ENCODE results near the gene KIF6.
"Not testable (repeated sequence)": the region's sequence is repeated elsewhere in the genome, so short reads cannot be mapped to it uniquely, and the experiment has no call there.

Gene KIF6, protein sequence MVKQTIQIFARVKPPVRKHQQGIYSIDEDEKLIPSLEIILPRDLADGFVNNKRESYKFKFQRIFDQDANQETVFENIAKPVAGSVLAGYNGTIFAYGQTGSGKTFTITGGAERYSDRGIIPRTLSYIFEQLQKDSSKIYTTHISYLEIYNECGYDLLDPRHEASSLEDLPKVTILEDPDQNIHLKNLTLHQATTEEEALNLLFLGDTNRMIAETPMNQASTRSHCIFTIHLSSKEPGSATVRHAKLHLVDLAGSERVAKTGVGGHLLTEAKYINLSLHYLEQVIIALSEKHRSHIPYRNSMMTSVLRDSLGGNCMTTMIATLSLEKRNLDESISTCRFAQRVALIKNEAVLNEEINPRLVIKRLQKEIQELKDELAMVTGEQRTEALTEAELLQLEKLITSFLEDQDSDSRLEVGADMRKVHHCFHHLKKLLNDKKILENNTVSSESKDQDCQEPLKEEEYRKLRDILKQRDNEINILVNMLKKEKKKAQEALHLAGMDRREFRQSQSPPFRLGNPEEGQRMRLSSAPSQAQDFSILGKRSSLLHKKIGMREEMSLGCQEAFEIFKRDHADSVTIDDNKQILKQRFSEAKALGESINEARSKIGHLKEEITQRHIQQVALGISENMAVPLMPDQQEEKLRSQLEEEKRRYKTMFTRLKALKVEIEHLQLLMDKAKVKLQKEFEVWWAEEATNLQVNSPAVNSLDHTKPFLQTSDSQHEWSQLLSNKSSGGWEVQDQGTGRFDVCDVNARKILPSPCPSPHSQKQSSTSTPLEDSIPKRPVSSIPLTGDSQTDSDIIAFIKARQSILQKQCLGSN

DNA sequence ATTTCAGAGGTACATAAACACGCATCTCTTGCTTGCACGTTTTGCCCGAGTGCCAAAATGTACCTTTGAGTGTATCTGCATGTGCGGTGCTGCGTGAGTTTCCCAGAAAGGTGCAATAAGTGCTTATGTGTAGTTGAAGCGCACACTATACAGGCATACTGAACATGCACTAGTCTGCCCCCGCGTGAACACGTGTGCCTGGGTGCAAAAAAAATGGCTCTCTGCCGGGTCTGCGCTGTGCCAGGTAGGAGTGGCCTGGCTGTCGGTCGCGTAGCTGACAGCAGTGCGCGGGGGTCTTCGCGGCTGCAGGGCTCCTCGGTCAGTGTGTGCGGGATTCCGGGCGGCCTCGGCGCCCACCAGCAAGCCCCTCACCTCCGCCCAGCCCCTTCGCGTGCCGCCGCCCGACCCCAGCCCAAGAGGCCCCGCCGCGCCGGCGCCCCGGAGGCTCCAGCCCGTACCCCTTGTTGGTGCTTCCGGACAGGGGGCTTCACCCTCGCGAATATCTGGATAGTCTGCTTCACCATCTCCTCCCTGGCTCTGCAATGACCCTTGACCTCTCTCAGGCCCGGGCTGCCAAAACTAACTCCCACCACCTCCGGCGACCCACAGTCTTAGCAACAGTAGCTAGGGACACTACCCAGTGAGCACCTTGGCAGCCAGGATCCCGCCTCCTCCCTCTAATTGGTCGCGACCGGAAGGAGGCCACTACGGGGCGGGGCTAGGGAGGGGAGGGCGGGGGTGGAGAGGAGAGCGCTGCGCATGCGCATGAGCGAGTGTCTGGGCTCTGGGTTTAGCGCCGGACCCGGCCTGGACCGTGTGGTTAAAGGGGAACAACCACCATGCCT is at the start of gene KIF6:
Gene KIF6 (minus strand): TSS at position 622 of the 845 bp plus-strand sequence. CDS start 98 bp downstream, at position 524.
- DNase-seq: no peak

DNA sequence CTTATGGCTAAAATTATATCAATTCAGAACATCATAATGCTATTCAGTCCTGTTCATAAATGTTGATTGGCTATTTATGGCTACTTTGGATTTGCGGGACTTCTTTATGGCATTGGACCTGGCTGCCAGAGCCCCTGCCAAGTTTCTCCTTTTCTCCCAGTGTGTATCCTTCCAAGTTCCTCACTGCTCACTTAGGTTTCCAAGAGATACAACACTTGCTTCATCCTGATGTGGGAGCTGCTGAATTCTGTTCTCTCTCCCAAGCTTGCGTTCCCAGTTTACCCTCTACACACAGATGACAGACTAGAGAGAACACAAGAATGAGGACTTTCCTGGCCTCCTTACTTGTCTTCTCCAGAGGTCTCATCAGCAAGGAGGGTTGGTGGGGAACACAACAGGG is 48.6 kb upstream of the KIF6 start:
- no peak for DNase-seq

DNA sequence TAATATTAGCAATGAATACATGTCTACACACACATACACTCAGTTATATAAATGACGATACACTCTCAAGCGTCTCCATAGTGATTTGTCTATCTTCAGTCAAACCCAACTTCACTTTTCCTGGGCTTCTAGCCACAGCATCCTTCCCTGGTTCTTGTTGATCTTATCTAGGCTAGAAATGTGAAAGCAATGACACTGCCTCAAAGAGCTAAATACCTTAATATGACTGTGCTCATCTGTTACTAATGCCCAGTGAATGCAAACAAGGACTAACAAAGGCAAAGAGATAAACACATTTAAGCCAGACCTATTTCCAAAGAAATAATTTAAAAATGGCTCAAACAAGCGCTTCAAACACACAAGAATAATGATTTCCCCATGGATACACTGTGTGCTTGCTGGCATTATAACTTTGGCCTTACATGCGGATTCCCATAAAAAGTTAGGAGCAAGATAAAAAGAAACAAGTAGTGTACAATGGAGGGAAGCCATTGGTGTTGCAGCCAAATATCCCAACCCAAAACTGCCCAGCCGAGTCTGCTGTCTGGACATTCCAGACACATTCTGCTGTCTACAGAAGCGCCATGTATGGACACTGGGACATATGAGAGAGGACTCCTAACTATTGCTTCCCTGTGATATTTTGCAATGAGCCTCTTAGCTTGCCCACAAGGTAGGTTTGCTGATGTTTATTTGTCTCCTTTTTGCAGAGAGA is 47.5 kb upstream of the KIF6 start:
- no peak for DNase-seq

DNA sequence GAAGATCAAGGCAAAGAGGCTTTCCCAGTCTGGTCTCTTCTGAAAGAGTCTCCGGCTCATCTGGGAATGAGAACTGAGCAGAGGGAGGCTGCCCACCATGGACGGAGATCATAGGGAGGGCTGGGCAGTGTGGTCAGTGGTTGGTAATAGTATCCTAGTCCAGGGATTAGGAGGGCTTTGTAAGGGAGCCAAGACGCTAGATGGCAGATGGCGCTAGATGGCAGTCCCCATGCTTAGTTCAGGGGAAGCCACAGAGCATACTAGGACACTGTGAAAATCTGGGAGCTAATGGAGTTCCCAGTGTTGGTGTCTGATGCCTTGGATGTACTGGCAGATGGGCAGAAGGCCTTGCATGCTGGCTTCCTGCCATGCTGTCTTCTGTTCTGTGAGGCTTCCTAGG is 45.2 kb upstream of the KIF6 start:
- no peak for DNase-seq

DNA sequence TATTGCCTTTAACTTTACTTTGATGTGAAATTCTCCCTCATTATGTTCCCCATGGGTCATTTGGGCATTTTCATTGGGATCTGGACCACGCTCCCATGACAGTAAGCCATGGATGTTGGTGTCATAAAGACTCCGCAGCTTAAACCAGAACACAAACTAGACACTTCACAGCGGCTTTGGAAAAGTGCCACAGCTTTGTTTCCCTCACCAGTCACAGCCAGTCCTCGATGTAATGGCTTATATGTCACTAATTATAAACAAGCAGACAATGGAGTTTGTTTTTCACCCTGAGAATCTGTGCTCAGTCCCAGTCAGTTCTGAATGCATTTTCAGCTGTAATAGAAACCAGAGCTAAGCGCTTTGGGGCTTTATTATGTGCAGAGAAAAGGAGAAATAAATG is 43.8 kb upstream of the KIF6 start:
- no peak for DNase-seq

DNA sequence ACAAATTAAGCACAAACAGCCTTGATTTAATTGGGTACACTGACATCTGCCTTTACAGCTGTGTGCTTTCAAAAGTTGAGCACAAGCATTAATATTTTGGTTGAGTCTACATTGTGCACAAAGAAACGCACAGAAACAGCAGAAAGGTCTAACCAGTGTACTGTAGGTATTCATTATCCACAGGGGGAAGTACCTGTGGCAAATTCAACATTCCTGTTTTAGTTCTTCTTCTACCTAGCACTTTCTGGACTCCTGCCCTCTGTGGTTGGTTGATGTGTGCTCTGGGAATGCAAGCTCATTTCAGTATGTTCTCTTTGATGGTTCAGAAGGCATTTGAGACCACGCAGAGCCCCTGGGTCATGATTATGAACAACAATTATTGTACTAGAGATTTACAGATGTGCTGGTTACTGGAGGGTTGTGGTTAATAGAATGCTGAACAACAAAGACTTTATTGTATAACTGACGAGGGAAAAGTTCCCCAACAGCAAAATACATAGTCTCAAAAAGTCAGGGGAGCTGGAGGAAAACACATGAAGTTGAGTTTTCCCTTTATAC is 40.4 kb upstream of the KIF6 start:
- no peak for DNase-seq

DNA sequence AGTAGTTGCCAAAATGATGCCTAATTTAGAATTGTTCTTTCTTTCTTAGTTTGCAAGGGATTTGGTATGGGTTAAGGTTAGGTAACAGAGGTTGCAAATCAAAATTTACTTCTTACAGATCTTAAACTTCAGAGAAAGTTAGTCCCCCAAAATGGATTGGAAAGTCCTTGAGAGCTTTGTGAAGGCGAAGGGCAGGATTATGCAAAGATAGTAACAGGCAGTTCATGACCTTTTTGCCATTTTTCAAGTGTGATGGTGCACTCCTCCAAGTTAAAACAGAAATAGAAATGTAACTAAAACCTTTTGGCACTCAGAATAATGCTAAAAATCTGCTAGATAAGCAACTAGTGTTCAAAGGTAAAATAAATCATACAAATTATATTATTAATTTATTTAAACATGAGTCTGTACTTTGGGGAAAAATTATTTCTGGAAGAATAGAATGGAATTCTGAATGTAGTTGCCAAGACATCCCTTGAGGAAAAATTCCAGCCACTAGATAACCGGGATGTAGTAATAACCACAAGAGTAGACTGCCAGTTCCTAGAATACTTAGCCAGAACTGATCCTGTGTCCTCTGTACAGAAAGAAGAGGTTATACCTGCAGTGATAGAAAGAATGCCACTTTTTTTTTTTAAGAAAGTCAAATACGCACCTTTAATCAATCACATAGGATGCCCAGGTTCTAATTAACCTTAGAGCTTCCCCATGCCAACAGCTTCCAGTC is 35.2 kb upstream of the KIF6 start:
- no peak for DNase-seq

DNA sequence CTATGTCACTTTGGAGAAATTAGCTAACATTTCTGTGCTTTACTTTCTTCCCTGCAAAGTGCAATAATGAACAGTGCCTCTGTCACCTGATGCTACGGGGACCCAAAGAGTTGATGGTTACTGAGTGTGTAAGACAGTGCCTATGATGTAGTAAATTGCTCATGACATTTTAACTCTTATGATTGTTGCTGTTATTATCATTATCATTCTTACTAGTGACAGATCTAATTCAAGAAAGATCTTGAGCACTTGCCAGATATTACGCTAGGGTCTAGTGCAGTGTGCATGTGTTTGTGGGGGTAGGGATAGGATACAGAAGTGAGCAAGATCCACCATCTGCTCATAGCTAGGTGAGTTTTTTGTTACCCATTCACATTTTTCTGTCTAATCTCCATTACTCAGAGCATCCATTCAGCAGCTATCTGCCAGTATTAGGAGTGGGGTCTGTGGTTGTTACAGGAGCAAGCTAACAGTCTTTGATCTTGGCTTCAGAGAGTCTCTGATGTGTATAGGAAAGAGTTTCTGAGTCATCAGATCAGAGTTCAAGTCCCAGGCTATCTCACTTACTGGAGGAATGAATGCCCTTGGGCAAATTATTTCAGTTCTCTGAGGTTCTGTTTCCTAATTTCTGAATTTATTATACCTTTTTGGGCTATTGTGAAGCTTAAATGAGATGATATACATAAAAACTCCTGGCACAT is 33.8 kb upstream of the KIF6 start:
- no peak for DNase-seq

DNA sequence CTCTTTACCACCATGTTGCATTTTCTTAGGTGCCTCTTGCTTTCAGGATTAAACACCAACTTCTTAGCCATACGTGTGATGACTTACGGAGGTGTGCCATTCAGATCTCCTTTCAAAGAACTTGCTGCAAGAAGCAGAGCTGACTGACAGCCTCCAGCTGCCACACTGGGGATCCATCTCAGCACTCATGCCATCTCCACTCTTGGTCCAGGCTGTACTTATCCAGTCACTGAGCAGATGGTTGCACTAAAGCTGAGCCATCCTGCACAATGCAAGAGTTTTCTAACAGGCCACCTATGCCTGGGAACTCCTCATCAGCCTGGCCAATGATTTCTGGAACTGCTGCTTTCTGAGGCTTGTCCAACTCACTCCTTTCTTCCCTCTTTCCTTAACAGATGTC is 31.4 kb upstream of the KIF6 start:
- no peak for DNase-seq

DNA sequence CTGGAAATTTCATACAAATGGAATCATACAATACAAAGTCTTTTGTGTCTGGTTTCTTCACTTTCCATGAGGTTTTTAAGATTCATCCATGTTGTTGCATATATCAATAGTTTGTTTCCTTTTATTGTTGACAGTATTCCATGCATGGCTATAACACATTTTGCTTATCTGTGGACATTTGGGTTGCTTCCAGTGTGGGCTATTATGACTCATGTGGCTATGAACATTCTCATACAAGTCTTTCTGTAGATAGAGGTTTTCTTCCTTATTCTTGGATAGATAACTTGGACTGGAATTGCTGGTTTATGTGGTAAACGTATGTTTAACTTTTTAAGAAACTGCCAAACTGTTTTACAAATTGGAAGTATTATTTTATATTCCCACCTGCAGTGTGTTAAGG is 30.0 kb upstream of the KIF6 start:
- DNase-seq: no peak

DNA sequence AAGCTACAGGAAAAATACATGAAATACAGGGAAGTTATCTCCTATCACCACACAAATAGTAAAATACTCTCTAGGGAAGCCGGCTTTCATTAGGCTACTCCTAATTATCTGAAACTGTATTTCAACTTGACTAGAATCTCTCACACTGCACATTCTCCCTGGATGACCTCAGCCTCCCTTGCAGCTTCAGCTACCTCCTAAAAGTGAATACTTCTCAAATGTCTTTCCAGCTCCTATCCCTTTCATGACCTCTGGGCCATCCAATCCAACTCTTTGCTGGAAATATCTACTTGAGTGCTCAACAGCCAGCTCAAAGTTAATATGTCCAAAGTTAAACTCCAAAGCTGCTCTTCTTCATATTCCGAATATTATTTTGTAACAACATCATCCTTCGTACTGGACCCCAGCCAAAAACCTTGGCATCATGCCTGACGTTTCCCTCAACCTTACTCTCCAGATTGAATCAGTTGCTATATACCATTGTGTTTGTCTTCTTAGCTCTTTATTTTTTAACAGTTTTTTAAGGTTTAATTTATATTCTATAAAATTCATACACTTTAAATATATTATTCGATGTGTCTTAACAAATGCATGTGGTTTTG is 29.4 kb upstream of the KIF6 start:
- no peak for DNase-seq

DNA sequence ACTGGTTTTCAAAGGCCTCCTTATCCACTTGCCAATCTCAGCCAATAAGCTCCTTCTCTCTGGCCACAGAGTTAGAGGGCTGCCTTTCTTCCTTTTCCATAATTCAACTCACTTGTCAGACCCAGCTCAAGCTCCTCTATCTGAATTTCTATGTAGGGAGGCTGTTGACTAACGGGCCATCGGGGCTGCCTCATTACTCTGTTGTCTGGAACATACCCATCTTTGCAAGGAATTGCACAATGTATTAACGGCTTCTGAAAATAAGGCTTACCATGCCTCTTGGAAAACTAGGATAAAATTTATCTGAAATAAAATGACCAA is 28.5 kb upstream of the KIF6 start:
- no peak for DNase-seq

DNA sequence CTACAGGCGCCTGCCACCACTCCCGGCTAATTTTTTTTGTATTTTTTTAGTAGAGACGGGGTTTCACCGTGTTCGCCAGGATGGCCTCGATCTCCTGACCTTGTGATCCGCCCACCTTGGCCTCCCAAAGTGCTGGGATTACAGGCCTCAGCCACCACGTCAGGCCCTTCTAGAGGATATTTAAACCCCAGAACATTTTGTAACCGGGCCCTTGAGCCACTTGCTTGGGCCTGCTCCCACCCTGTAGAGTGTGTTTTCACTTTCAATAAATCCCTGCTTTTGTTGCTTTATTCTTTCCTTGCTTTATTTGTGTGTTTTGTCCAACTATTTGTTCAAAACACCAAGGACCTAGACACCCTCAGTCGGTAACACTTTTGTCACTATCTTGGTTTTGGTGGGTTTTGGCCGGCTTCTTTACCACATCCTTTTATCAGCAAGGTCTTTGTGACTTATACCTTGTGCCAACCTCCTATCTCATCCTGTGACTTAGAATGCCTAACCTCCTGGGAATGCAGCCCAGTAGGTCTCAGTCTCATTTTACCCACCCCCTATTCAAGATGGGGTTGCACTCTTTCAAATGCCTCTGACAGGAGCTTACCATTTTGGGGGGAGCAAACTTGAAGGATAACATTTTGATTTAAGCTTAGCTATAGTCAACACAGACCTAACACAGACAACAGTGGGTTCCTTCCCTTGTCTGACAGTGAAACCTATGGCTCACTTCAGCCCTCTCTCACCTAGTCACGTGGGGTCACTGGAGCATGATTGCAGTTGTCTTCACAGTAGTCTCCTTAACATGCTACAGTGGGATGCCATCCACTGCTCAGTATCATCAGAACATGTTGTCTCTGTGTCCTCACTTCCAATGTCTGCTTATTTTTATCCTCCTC is 27.9 kb upstream of the KIF6 start:
- no peak for DNase-seq

DNA sequence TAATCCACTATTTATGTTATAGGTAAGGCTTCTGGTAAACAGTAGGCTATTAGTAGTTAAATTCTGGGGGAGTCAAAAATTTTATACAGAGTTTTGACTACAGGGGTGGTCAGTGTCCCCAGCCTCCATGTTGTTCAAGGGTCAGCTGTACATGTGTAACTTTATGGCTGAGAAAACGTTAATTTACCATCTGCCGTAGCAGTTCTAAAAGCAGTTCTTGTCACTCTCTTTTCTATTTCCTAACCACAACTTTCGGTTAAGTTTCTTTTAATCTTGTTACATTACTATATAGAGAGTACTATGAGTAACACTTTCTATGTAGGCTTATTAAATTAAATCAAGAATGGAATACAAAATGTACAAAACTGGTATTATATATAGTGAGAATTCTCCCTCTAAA is 21.6 kb upstream of the KIF6 start:
- no peak for DNase-seq

DNA sequence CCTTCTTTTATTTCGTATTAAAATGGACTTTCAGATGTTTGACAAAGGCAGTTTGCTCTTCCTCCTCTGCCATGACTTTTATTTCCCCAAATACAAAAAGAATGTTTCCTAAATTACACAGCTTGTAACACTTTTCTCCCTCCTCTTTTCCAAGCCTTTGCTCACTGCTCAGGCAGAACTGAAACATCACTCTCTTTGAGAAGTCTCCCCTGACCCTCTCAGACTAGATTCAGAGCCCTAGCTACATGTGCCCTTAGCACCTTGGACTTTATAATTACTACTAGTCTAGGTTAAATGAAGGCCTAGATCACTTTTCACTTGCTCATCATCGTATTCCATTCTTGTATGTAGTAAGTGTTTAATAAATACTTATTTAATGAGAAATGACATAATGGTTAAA is 8.5 kb upstream of the KIF6 start:
- no peak for DNase-seq

DNA sequence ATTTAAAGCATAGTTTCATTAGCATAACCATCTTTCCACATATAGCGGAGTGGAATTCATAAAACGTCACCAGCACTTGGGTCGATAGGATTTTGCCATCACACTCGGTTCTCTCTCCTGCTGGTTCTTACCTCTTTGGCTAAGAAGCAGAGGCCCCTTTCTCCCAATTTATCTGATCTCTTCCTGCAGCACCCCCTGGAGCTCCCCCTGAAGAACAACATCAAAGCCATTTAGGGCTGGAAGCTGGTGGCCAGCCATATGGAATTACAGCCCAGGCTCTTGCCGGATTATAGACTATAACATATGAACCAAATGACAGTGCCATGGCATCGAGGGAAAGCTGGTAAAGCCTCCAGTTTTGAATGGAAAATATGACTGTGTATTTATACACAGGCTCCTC is 6.4 kb upstream of the KIF6 start:
- DNase-seq: no peak

DNA sequence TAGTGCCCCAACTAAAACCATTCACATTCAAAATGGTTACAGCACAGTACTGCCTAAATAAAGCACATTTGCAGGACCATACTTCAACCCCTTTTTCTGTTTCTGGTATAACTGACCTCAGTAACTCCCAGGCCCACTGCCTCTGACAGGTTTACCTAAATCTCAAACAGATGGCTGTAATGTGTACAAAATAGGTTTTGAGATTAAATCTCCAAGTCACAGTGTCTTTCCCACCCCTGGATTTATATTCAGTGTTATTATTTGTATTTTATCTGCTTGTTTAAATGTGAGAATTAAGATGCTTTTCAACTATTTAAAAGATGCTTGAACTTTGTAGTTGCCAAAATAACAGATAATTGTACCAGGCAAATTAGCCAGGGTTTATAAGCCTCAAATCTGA is 4.7 kb upstream of the KIF6 start:
- DNase-seq: no peak

DNA sequence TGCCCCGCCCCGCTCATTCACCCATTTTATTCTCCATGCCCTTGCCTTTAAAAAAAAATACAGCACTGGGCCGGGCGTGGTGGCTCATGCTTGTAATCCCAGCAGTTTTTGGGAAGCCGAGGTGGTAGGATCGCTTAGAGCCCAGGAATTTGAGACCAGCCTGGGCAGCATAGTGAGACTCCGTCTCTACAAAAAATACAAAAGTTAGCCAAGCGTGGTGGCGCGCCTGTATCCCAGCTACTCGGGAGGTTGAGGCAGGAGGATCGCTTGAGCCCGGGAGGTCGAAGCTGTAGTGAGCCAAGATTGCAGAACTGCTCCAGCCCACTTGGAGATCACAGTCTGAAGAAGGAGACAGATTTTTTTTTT is 407 bp upstream of the KIF6 start:
- no peak for DNase-seq

DNA sequence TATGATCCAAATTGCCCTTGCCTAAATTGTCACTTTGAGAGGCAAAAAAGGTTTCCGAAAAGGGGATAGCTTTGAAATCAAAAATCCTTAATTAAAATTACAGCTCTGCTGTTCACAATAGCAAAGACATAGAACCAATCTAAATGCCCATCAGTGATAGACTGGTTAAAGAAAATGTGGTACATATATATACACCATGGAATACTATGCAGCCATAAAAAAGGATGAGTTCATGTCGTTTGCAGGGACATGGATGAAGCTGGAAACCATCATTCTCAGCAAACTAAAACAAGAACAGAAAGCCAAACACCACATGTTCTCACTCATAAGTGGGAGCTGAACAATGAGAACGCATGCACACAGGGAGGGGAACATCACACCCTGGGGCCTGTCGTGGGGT is 1.9 kb downstream of the KIF6 start:
- not testable (repeated sequence) for DNase-seq

DNA sequence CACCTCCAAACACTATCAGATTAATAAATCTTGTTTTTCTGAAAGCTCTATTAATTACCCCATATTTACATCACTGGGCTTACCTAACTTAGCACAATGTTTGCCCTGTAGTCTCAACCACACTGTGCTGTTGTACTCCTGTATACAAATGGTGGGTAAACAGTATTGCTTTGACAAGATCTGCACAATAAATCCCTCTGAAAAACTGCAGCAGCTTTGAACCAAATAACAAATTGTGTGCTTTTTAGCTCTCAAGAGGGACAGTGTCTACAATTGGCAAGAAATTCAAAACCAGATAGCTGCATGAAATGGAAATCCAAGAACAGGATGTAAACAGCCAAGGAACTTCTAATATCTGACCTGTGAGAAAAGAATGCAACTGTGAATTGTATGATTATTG is 10.4 kb downstream of the KIF6 start:
- no peak for DNase-seq

All from NK-92 treated with Interleukin-12 subunit alpha and Interleukin-12 subunit beta, amount 100 ng/mL, for 24 hours (cell line).